GM18526 (cell line): ENCODE results near the gene PLPP4.

Source experiments
- POLR2A ChIP-seq: IDR thresholded peaks from 3 replicates; pipeline ENCODE4 v1.6.1; 2011; ENCODE audit not compliant: insufficient read length; ENCODE audit errors: extremely low read depth

Gene PLPP4

GRCh38 chr10:120517881-120518484 is 61.0 kb downstream of the PLPP4 start:
- TF ChIP-seq POLR2A, result no peak

GRCh38 chr10:120521880-120522279 is 64.9 kb downstream of the PLPP4 start:
- TF ChIP-seq POLR2A, result no peak

- no peak for TF ChIP-seq POLR2A
Observed at GRCh38 chr10:120527691-120528090, 70.7 kb downstream of the PLPP4 start.

GRCh38 chr10:120530699-120531098 is 73.7 kb downstream of the PLPP4 start:
- no peak for TF ChIP-seq POLR2A

GRCh38 chr10:120538091-120538490 is 81.1 kb downstream of the PLPP4 start:
- no peak for TF ChIP-seq POLR2A

- TF ChIP-seq POLR2A, result no peak
Observed at GRCh38 chr10:120539076-120539475, 82.0 kb downstream of the PLPP4 start.

- no peak for TF ChIP-seq POLR2A
Observed at GRCh38 chr10:120540486-120540885, 83.5 kb downstream of the PLPP4 start.

GRCh38 chr10:120541984-120542383 is 85.0 kb downstream of the PLPP4 start:
- no peak for TF ChIP-seq POLR2A

- no peak for TF ChIP-seq POLR2A
Observed at GRCh38 chr10:120542591-120542990, 85.6 kb downstream of the PLPP4 start.

- no peak for TF ChIP-seq POLR2A
Observed at GRCh38 chr10:120543291-120543690, 86.3 kb downstream of the PLPP4 start.

GRCh38 chr10:120548210-120548609 is 91.2 kb downstream of the PLPP4 start:
- no peak for TF ChIP-seq POLR2A

- no peak for TF ChIP-seq POLR2A
Observed at GRCh38 chr10:120552262-120552661, 95.2 kb downstream of the PLPP4 start.

- TF ChIP-seq POLR2A, result no peak
Observed at GRCh38 chr10:120553911-120554310, 96.9 kb downstream of the PLPP4 start.

- TF ChIP-seq POLR2A, result no peak
Observed at GRCh38 chr10:120555436-120555835, 98.4 kb downstream of the PLPP4 start.

- no peak for TF ChIP-seq POLR2A
Observed at GRCh38 chr10:120555842-120556532, 99.0 kb downstream of the PLPP4 start.

GRCh38 chr10:120557311-120557710 is 100.3 kb downstream of the PLPP4 start:
- TF ChIP-seq POLR2A, result no peak

GRCh38 chr10:120559800-120560199 is 102.8 kb downstream of the PLPP4 start:
- no peak for TF ChIP-seq POLR2A

- no peak for TF ChIP-seq POLR2A
Observed at GRCh38 chr10:120562956-120563355, 105.9 kb downstream of the PLPP4 start.

GRCh38 chr10:120570418-120570817 is 113.4 kb downstream of the PLPP4 start:
- TF ChIP-seq POLR2A, result no peak
